GM12873 (cell line): ENCODE measurements around the gene SEC62.

ENCODE experiments used
- TF ChIP-seq, protein P1 (sequence below): IDR thresholded peaks from 2 replicates; pipeline ENCODE4 v1.5.1; 2012; ENCODE audit warnings: low read depth, mild to moderate bottlenecking, moderate library complexity, low read length, control low read depth; ENCODE audit not compliant: insufficient read depth; ENCODE audit errors: missing control alignments

Gene SEC62

DNA sequence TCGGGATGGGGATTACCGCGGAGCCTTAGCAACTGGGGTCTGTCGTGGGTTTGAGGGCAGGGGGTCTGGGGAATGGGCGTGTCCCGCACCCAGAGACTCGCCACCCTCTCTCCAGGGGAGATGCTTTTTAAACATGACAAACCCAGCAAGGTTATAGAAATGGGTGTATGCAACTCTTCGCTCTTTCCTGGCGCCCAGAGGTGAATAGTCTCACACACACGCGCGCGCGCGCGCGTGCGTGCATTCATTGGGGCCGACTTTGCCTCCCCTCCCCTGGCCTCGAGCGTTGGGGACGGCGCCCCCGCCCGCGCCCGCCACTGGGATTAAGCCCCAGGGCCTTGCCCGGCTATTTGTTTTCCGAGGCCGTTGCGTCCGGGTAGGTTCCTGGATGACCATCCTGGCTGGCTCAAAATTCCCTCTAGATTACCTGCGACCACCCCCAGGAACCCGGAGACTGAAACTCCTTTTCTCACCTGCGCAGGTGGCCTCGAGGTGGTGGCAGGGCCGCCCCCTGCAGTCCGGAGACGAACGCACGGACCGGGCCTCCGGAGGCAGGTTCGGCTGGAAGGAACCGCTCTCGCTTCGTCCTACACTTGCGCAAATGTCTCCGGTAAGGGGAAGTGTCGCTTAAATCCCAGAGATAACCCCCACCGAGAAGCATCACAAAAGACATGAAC, 72.0 kb downstream of the SEC62 start:
- TF ChIP-seq, protein P1, sequence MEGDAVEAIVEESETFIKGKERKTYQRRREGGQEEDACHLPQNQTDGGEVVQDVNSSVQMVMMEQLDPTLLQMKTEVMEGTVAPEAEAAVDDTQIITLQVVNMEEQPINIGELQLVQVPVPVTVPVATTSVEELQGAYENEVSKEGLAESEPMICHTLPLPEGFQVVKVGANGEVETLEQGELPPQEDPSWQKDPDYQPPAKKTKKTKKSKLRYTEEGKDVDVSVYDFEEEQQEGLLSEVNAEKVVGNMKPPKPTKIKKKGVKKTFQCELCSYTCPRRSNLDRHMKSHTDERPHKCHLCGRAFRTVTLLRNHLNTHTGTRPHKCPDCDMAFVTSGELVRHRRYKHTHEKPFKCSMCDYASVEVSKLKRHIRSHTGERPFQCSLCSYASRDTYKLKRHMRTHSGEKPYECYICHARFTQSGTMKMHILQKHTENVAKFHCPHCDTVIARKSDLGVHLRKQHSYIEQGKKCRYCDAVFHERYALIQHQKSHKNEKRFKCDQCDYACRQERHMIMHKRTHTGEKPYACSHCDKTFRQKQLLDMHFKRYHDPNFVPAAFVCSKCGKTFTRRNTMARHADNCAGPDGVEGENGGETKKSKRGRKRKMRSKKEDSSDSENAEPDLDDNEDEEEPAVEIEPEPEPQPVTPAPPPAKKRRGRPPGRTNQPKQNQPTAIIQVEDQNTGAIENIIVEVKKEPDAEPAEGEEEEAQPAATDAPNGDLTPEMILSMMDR, result peak; percentile 46

- TF ChIP-seq, protein P1, result no peak
These were observed 73.8 kb downstream of the SEC62 start for GRCh38 chr3:170040418-170040817.

DNA sequence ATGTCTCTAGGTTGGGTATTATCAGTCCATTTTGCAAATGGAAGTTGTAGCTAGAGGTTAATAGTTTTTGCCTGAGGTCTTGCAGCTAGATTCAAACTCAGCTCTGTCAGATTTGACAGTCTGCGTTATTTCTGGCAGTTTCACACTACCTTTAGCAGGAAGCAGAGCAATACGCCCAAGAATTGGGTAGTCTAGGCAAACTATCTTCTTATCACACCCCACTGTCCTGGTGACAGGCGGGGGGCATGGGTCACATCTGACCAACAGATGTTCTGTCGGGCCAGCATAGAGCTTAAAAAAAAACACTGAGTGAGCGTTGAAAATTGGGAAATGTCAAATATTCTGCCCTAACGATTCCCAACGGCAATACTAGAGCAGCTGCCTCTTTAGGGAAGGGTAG, 76.9 kb downstream of the SEC62 start:
- TF ChIP-seq, protein P1, result no peak

- TF ChIP-seq, protein P1, result no peak
These were observed 77.7 kb downstream of the SEC62 start for GRCh38 chr3:170044271-170044670.

DNA sequence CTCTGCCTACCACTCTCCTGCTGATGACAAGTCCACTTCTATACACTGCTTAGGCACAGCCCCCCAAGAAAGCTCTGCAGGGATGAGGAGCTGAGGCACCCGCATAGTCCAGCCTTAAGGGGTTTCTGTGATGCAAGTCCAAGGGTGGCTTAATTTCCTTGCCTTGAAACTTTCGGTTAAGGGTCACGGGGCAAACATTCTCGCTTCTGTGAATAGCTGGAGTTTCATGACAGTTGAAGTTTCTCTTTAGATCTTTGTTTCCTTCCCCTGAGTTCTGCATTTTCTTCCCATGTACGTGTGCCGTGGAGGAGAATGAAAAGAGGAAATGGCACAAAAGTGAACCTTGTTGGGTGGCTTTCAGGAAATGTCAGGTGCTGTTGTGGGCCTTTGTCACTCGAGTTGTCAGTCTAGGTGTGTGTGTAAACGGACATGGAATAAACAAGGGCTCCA, 78.2 kb downstream of the SEC62 start:
- TF ChIP-seq, protein P1, result no peak

GRCh38 chr3:170046269-170047132, 79.9 kb downstream of the SEC62 start:
- TF ChIP-seq, protein P1, result no peak

- TF ChIP-seq, protein P1, result no peak
These were observed 80.5 kb downstream of the SEC62 start for GRCh38 chr3:170047133-170047404.
